ENCODE data around the gene XPC. TPM values are rescaled to one million over a fixed set of nuclear protein-coding genes. Genes with fewer than 3 reads are reported as not detected.

The XPC gene
- polyA plus RNA-seq, 1 donor from 2014 or later: 21.9 TPM

DNA sequence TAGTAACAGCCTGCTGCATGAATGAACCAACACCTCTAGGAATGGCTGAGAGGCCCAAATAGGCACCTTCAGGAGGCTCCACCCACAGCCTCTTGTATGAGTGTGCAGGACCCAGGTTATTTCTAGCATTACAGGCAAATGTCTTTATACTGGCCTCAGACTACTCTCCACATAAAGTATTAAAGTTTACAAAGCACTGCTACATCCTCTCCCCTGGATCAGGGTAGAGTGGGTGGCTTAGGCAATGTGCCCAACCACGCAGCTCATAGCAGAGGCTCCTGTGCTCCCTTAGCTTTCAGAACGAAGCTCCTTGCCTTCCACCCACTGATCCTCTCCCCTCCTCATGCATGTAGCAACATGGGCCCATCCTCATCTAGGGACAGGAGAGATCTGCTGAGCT lies 37.3 kb downstream of the XPC start:
- Histone ChIP-seq H3K9me3 (ENCODE audit: low read length) (no peaks in the 10 kb centered on the region), H3K9ac (ENCODE audit: low read length) (no peak overlapping the region)

DNA sequence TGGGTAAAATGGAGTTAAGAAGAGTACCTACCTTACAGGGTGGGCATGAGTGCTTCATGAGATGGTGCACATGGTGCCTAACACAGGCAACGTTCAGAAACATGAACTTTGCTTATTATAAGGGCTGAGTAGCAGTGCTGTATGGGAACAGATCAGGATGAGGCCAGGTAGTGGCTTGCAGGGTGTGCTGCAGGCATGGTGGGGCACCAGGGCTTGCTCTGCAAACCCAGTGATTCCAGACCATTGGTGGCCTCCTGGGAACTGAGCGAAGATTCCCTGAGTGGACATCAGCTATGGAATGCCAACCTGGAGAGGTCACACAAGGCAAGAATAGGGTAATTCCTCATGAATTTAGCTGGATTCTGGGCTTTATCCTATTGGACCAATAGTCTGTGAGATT lies 37.7 kb downstream of the XPC start:
- H3K36me3 ChIP-seq (ENCODE audit: insufficient read depth, low read length): peaks cover 16% of the 10 kb centered on the region
- H2AFZ ChIP-seq (ENCODE audit: low read depth, low read length): no peak overlapping the region
- no peak overlapping the region for H3K9ac ChIP-seq (ENCODE audit: low read length)
- no peaks in the 10 kb centered on the region for H3K9me3 ChIP-seq (ENCODE audit: low read length)
- no peak overlapping the region for H3K27ac ChIP-seq (ENCODE audit: low read length)
- H3K4me2 ChIP-seq (ENCODE audit: low read length): no peak overlapping the region
- no peaks in the 10 kb centered on the region for H3K9me2 ChIP-seq (ENCODE audit: insufficient read depth, low read length)
- no peaks in the 10 kb centered on the region for H4K20me1 ChIP-seq (ENCODE audit: insufficient read depth)
- no peaks in the 10 kb centered on the region for H3K27me3 ChIP-seq (ENCODE audit: insufficient read depth, low read depth, low read length)
- no peak for TF ChIP-seq REST (IDR thresholded peaks at IDR 0.05; ENCODE audit: borderline replicate concordance)
- no peak for TF ChIP-seq MXI1 (conservative IDR thresholded peaks at IDR 0.05; ENCODE audit: poor library complexity, severe bottlenecking)
- no peak for TF ChIP-seq RAD21 (conservative IDR thresholded peaks at IDR 0.05)
- no peak for TF ChIP-seq TAF1 (IDR thresholded peaks at IDR 0.05; ENCODE audit: low read depth)
- TF ChIP-seq CTCF (IDR thresholded peaks at IDR 0.05; ENCODE audit: poor library complexity, severe bottlenecking): no peak
- TF ChIP-seq POLR2AphosphoS5 (IDR thresholded peaks at IDR 0.05): no peak
- TF ChIP-seq SMC3 (conservative IDR thresholded peaks at IDR 0.05; ENCODE audit: poor library complexity): no peak
- no peak for TF ChIP-seq EP300 (conservative IDR thresholded peaks at IDR 0.05; ENCODE audit: poor library complexity, severe bottlenecking)
- no peak for TF ChIP-seq EZH2 (IDR thresholded peaks at IDR 0.05; ENCODE audit: borderline replicate concordance, insufficient read depth, low read length, poor library complexity, severe bottlenecking)
- H3K79me2 ChIP-seq (replicated peaks; ENCODE audit: insufficient read depth, low read length): no peaks in the 10 kb centered on the region
- H3K4me3 ChIP-seq (ENCODE audit: low read length): no peak overlapping the region
- no peaks in the 10 kb centered on the region for H3F3A ChIP-seq (ENCODE audit: insufficient read depth, low read length, poor library complexity, severe bottlenecking)

More for the DNA sequence above, 37.3 kb downstream of the XPC start:
- Histone ChIP-seq H3F3A (ENCODE audit: insufficient read depth, low read length, poor library complexity, severe bottlenecking) (no peaks in the 10 kb centered on the region), H3K36me3 (ENCODE audit: insufficient read depth, low read length) (peaks cover 20% of the 10 kb centered on the region), H3K4me2 (ENCODE audit: low read length) (no peak overlapping the region), H3K27ac (ENCODE audit: low read length) (no peak overlapping the region), H3K79me2 (replicated peaks; ENCODE audit: insufficient read depth, low read length) (no peaks in the 10 kb centered on the region), H3K4me3 (ENCODE audit: low read length) (no peak overlapping the region), H2AFZ (ENCODE audit: low read depth, low read length) (no peak overlapping the region), H4K20me1 (ENCODE audit: insufficient read depth) (no peaks in the 10 kb centered on the region), H3K9me2 (ENCODE audit: insufficient read depth, low read length) (no peaks in the 10 kb centered on the region), H3K27me3 (ENCODE audit: insufficient read depth, low read depth, low read length) (no peaks in the 10 kb centered on the region)
- TF ChIP-seq MXI1 (conservative IDR thresholded peaks at IDR 0.05; ENCODE audit: poor library complexity, severe bottlenecking): no peak
- no peak for TF ChIP-seq EZH2 (IDR thresholded peaks at IDR 0.05; ENCODE audit: borderline replicate concordance, insufficient read depth, low read length, poor library complexity, severe bottlenecking)

GRCh38 chr3:14139771-14140170 lies 38.6 kb downstream of the XPC start:
- H3K27me3 ChIP-seq (ENCODE audit: insufficient read depth, low read depth, low read length): no peaks in the 10 kb centered on the region
- H3K9ac ChIP-seq (ENCODE audit: low read length): no peak overlapping the region
- H3K4me2 ChIP-seq (ENCODE audit: low read length): no peak overlapping the region
- H3K27ac ChIP-seq (ENCODE audit: low read length): no peak overlapping the region
- no peaks in the 10 kb centered on the region for H3K9me3 ChIP-seq (ENCODE audit: low read length)
- no peaks in the 10 kb centered on the region for H3K9me2 ChIP-seq (ENCODE audit: insufficient read depth, low read length)
- no peaks in the 10 kb centered on the region for H3F3A ChIP-seq (ENCODE audit: insufficient read depth, low read length, poor library complexity, severe bottlenecking)
- no peak overlapping the region for H3K4me3 ChIP-seq (ENCODE audit: low read length)
- no peak overlapping the region for H2AFZ ChIP-seq (ENCODE audit: low read depth, low read length)
- peaks cover 11% of the 10 kb centered on the region for H3K36me3 ChIP-seq (ENCODE audit: insufficient read depth, low read length)
- TF ChIP-seq POLR2AphosphoS5 (IDR thresholded peaks at IDR 0.05) (no peak), EP300 (conservative IDR thresholded peaks at IDR 0.05; ENCODE audit: poor library complexity, severe bottlenecking) (no peak), SMC3 (conservative IDR thresholded peaks at IDR 0.05; ENCODE audit: poor library complexity) (no peak), MXI1 (conservative IDR thresholded peaks at IDR 0.05; ENCODE audit: poor library complexity, severe bottlenecking) (no peak), CTCF (IDR thresholded peaks at IDR 0.05; ENCODE audit: poor library complexity, severe bottlenecking) (no peak), EZH2 (IDR thresholded peaks at IDR 0.05; ENCODE audit: borderline replicate concordance, insufficient read depth, low read length, poor library complexity, severe bottlenecking) (no peak), TAF1 (IDR thresholded peaks at IDR 0.05; ENCODE audit: low read depth) (no peak), REST (IDR thresholded peaks at IDR 0.05; ENCODE audit: borderline replicate concordance) (no peak), RAD21 (conservative IDR thresholded peaks at IDR 0.05) (no peak)
- no peaks in the 10 kb centered on the region for H4K20me1 ChIP-seq (ENCODE audit: insufficient read depth)
- no peaks in the 10 kb centered on the region for H3K79me2 ChIP-seq (replicated peaks; ENCODE audit: insufficient read depth, low read length)
